ENCODE measurements around the gene DNAH11. TPM values are rescaled to one million over a fixed set of nuclear protein-coding genes. Genes with fewer than 3 reads are reported as not detected.

DNAH11 gene
- total and polyA plus RNA-seq, 2 of the 4 experiments (the other 2 are of a cell fraction), result not detected

DNA sequence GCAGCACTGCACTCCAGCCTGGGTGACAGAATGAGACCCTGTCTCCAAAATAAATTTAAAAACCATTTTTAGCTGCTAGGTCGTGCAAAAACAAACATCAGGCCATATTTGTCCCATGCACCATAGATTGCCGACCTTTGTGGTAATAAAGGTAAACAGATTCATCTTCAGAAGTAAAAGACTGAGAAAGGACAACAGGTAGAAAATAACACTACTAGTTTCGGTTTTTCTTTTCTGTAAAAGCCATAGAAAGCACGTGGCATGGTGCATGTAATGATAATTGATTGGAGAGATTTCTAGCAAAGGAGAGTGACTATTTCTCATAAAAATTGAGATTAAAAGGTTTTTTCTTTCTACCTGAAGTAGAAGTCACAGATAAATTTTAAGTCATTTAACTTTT is 93.9 kb downstream of the DNAH11 start:
- TF ChIP-seq MAZ (IDR thresholded peaks at IDR 0.05; ENCODE audit: borderline replicate concordance, low read depth, low read length) (no peak), MAFK (IDR thresholded peaks at IDR 0.05; ENCODE audit: low read depth, low read length) (no peak), CTCF (conservative IDR thresholded peaks at IDR 0.05; ENCODE audit: low read depth, low read length) (no peak), NFE2L2 (IDR thresholded peaks at IDR 0.05; ENCODE audit: low read depth, low read length) (no peak), CEBPB (IDR thresholded peaks at IDR 0.05; ENCODE audit: low read depth, low read length) (no peak), FOS (IDR thresholded peaks at IDR 0.05; ENCODE audit: low read depth, low read length) (no peak), MXI1 (IDR thresholded peaks at IDR 0.05; ENCODE audit: borderline replicate concordance, low read depth, low read length) (no peak), SMC3 (IDR thresholded peaks at IDR 0.05; ENCODE audit: low read depth, low read length) (no peak), RCOR1 (IDR thresholded peaks at IDR 0.05; ENCODE audit: insufficient replicate concordance, low read length) (no peak), USF2 (IDR thresholded peaks at IDR 0.05; ENCODE audit: low read depth, low read length) (no peak), POLR2A (IDR thresholded peaks at IDR 0.05; ENCODE audit: low read depth, low read length) (no peak), RAD21 (IDR thresholded peaks at IDR 0.05; ENCODE audit: low read length) (no peak), BHLHE40 (IDR thresholded peaks at IDR 0.05; ENCODE audit: low read depth, low read length) (no peak), RFX5 (IDR thresholded peaks at IDR 0.05; ENCODE audit: low read depth, low read length) (no peak), CHD1 (IDR thresholded peaks at IDR 0.05; ENCODE audit: low read depth, low read length) (no peak)
- TF ChIP-seq, protein P1, sequence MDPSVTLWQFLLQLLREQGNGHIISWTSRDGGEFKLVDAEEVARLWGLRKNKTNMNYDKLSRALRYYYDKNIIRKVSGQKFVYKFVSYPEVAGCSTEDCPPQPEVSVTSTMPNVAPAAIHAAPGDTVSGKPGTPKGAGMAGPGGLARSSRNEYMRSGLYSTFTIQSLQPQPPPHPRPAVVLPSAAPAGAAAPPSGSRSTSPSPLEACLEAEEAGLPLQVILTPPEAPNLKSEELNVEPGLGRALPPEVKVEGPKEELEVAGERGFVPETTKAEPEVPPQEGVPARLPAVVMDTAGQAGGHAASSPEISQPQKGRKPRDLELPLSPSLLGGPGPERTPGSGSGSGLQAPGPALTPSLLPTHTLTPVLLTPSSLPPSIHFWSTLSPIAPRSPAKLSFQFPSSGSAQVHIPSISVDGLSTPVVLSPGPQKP (IDR thresholded peaks at IDR 0.05; ENCODE audit: borderline replicate concordance, low read depth, low read length), result no peak
- no CpG with 5 or more reads among the region's 4 CpGs for WGBS, 2 experiments (ENCODE audit: extremely low coverage in 2 of 2, insufficient read length in 1 of 2)
- H3K4me1 ChIP-seq (ENCODE audit: control insufficient read depth, insufficient read depth, low read length), result no peaks in the 10 kb centered on the region
- no peaks in the 10 kb centered on the region for H3K36me3 ChIP-seq (ENCODE audit: control insufficient read depth, insufficient read depth, low read length)
- no peak for ATAC-seq (ENCODE audit: low read depth)
- no peak overlapping the region for H3K9ac ChIP-seq (ENCODE audit: low read depth, low read length)
- H3K9me1 ChIP-seq (ENCODE audit: insufficient read depth, low read length), result no peaks in the 10 kb centered on the region
- no peak overlapping the region for H3K14ac ChIP-seq (replicated peaks; ENCODE audit: low read depth, low read length)
- in situ Hi-C loops (cut with MboI; ENCODE audit: low sequenced_read_pairs) (no loop called here), dilution Hi-C loops (cut with HindIII; ENCODE audit: low sequenced_read_pairs, unreplicated experiment) (no loop called here), intact Hi-C loops (cut with micrococcal nuclease) (no loop called here)
- no peak overlapping the region for H2BK15ac ChIP-seq (ENCODE audit: low read depth, low read length)
- H2BK5ac ChIP-seq (ENCODE audit: low read depth, low read length, poor library complexity, severe bottlenecking), result no peak overlapping the region
- H3K79me1 ChIP-seq (ENCODE audit: low read depth in 1 of 2, low read length in 2 of 2), result no peaks in the 10 kb centered on the region
- H4K91ac ChIP-seq (ENCODE audit: insufficient read depth, low read depth, low read length), result no peak overlapping the region
- H2AK9ac ChIP-seq (replicated peaks; ENCODE audit: low read depth, low read length, poor library complexity), result no peak overlapping the region
- BruUV-seq (replicated peaks), result no TSS peak
- H2AK5ac ChIP-seq (ENCODE audit: low read depth, low read length), result no peak overlapping the region
- CTCF ChIA-PET, result no interaction called here
- peaks cover 2% of the 10 kb centered on the region; the same call in 1 of the 2 replicates for H3K9me3 ChIP-seq (ENCODE audit: control insufficient read depth, insufficient read depth, low read length)
- no peak overlapping the region for H3K23ac ChIP-seq (ENCODE audit: low read depth, low read length)
- H2AFZ ChIP-seq (replicated peaks; ENCODE audit: low read length, poor library complexity), result no peak overlapping the region
- POLR2A ChIA-PET (ENCODE audit: unreplicated experiment), result no interaction called here
- H3K56ac ChIP-seq (ENCODE audit: extremely low read depth, insufficient read depth, low read length), result no peak overlapping the region
- no peak overlapping the region for H3K4me3 ChIP-seq (ENCODE audit: insufficient read depth, low read depth, low read length)
- no peak overlapping the region for H3K18ac ChIP-seq (ENCODE audit: low read depth, low read length)
- H4K5ac ChIP-seq (ENCODE audit: low read depth, low read length), result no peak overlapping the region
- no peak overlapping the region for H3K27ac ChIP-seq (ENCODE audit: insufficient read depth, low read length)
- no peak overlapping the region for H3K4me2 ChIP-seq (ENCODE audit: low read depth, low read length)
- H2BK120ac ChIP-seq (ENCODE audit: low read depth, low read length), result no peak overlapping the region
- H4K20me1 ChIP-seq (ENCODE audit: insufficient read depth, low read length), result no peaks in the 10 kb centered on the region
- H2BK20ac ChIP-seq (ENCODE audit: low read depth, low read length), result no peak overlapping the region
- DNase-seq, result no peak
- H3K27me3 ChIP-seq (ENCODE audit: control insufficient read depth, insufficient read depth, low read length), result no peaks in the 10 kb centered on the region
- no peak overlapping the region for H3K4ac ChIP-seq (ENCODE audit: low read depth, low read length)
- H4K8ac ChIP-seq (ENCODE audit: low read depth in 2 of 2, low read length in 2 of 2), result no peak overlapping the region

Measured in IMR-90 (cell line).